GM19324 (cell line): ENCODE data around the gene NLRP3.

Experiments
- ATAC-seq: cut with Tn5 transposase; IDR thresholded peaks from one replicate; pipeline ENCODE4 v1.9.1; 2021; ENCODE audit warnings: mild to moderate bottlenecking, moderate library complexity; ENCODE audit not compliant: unreplicated experiment, low FRiP score

Gene NLRP3

DNA sequence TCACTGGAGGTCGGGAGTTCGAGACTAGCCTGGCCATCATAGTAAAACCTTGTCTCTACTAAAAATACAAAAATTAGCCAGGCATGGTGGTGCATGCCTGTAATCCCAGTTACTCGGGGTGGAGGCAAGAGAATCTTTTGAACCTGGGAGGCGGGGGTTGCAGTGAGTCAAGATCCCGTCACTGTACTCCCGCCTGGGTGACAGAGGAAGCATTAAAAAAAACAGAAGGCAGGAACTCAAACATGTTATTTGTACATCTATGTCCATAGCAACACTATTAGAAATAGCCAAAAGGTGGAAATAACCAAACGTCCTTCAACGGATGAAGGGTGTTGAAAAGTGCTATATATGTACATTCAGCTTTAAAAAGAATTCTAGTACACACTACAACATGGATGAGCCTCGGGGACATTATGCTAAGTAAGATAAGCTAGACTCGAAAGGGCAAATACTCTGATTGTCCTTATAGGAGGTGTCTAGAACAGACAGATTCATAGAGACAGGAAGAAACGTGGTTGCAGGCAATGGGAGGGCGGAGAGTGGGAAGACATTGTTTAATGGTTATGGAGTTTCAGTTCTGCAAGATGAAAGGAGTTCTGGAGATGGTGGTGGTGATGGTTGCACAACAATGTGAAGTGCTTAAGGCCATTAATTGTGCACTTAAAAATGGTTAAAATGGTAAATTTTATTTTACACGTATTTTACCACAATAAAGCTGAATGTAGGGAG is 19.2 kb downstream of the NLRP3 start:
- no peak for ATAC-seq

DNA sequence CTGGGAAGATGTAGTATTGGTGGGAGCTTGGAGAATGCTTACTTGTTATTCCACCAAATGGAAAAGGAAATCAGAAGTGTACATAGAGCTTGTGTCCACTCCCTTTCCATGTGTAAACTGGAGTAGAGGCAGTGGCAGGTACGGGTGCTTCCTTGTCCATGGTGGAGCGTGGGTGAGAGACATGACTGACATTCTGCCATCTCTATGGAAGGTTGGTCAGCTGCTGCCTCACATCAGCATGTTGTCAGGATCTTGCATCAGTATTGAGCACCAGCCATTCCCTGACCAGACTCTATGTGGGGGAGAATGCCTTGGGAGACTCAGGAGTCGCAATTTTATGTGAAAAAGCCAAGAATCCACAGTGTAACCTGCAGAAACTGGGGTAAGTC is 19.8 kb downstream of the NLRP3 start:
- ATAC-seq: no peak

DNA sequence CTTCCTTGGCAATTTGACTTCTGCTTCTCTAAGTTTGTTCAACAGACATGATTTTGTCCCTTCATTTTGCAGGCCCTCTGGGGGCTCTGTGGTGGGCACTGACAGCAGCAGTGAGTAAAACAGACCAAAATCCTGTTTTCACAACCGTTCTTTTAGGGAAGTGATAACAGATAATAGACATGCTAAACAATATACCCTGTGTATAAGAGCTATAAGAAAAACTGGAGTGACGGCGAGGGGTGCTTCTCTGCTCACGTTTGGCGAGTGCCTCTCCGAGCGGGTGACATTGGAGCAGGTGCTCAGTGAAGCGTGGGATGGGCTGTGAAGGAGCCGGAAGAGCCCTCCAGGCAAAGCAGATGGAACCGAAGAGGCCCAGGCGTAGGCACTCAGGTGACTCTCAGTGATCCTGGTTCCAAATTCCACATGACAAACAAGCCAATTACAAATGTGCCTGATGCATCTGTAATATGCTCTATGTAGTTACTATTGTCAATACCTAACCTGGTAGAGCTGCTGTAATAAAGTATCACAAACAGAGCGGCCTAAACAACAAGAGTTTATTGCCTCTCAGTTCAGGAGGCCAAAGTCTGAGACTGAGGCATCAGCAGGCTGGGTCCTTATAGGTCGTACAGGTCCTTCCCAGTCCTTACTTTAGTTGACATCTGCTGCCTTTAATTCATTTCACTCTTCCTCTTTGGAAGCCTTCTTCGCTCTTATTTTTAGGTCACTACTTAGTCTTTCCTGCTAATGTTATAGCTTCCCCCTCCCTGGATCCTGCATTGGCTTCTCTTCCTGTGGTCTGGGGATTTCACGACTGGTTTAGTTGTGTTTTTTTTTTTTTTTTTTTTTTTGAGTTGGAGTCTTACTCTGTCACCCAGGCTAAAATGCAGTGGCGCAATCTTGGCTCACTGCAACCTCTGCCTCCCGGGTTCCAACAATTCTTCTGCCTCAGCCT is 21.9 kb downstream of the NLRP3 start:
- no peak for ATAC-seq

DNA sequence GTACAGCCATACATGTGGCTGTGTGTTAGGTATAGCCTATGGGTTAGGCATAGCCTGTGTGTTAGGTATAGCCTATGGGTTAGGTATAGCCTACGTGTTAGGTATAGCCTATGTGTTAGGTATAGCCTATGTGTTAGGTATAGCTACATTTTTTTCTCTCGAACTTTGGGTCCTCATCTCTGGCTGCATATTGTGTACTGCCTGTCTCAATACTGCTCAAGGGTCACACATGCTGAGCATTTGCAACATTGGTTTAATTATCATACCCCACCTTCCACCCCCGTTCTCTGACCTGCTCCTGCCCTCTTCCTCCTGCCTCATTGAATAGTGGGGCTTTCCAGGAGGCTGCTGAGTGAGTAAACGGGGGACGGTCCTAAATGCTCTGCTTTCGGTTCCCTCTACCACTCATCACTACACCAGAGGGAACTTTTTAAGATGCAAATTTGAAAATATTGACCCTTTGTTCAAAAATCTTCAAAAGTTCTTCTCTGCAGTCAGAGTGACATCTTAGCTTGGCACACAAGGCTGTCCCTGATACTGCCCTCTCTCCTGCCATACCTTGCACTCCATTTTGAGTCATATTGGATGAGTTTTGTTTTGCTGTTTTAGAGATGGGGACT is 24.1 kb downstream of the NLRP3 start:
- ATAC-seq: peak; percentile 97

DNA sequence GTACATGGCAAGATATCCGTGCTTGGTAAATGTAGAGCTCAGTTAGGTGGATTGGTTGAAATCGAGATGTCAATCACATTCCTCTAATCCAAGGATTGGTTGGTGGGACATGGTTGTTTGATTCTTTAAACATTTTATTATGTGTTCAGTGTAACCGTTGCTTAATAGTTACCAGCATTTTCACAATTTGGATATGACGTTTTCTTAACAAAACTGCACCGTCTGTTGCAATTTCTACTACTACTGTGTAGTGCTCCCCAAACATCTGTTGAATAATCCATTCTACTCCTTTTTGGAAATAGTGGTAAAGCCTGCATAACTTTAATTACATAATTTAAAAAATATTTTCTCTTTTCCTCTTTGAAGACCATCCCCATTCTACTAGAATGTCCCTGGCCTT is 25.6 kb downstream of the NLRP3 start:
- no peak for ATAC-seq

DNA sequence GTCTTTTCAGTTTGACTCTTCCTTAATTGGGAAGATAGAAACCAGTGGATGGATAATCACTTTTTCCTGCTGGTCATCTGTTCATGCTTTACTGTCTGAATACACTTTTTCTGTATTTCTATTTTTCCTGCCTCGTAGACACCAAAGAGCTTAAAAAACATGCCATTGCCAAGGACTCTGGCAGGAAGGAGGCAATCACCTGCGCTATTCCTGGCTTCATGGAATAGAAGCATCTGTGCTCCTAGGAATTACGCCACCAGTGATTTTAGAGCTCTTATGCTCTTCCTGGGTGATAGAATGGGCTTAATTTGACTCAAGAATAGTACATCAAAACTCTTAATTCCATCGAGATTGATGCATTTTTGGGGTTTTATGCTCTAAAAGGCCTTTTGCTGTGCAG is 26.2 kb downstream of the NLRP3 start:
- ATAC-seq: no peak

DNA sequence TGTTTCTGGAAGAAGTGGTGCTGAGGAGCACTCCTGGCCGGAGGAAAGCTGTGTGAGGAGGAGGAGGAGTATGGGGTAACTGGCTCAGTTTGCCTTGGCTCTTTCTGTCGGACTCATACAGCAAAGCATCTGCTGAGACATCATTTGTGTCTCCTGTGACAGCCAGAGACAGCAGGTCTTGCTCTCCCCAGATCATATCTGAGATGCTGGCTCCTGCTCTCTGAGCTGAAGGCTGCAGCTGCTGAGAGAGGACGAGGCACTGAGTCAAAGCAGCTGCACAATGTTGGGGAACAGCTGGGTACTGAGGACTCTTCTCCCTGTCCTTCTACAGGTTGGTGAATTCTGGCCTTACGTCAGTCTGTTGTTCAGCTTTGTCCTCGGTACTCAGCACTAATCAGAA is 27.7 kb downstream of the NLRP3 start:
- ATAC-seq: no peak

DNA sequence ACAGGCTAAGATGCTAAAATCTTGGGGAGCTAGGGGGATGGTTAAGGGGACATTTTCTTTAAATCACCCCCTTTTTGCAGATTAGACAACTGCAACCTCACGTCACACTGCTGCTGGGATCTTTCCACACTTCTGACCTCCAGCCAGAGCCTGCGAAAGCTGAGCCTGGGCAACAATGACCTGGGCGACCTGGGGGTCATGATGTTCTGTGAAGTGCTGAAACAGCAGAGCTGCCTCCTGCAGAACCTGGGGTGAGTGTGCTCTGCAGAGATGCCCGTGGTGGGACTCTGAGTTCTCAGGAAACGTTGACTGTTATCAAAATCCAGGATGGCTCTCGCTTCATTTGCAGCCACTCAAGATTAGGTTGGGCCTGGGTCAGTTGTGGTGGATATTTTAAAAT is 28.6 kb downstream of the NLRP3 start:
- no peak for ATAC-seq

DNA sequence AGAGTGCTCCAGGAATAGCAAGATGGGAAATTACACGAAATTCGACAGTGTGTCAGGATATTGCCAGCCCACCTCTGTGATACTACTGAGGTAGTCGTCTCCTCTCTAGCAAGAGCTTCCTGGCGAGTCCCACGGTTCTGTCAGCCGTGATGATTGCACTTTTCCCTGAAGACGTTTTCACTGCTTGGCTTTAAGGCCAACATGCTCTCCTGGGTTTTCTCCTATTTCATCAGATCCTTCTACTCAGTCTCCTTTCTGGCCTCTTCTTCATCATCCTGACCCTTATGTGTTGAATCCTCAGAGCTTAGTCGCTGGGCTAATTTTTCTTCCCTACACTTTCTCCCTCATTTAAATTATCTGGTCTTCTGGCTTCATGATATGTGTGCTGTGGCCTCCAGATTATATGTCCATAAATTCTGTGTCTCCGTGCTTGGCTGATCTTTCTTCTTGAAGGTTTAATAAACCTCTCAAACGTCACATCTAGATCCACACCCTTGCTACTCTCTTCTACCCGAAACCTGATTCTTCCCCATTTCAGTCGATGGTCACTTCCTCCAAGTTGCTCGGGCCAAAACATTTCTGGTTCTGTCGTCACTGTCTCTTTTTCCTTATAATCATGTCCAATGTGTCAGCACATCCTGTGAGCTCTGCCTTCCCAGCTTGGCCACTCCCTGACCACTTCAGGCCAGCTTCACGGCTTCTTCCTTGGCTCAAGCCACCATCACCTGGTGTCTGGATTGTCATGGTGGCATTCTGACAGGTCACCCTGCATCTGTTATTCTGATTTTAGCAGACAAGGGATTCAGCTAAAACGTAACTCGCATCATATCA is 29.8 kb downstream of the NLRP3 start:
- no peak for ATAC-seq

DNA sequence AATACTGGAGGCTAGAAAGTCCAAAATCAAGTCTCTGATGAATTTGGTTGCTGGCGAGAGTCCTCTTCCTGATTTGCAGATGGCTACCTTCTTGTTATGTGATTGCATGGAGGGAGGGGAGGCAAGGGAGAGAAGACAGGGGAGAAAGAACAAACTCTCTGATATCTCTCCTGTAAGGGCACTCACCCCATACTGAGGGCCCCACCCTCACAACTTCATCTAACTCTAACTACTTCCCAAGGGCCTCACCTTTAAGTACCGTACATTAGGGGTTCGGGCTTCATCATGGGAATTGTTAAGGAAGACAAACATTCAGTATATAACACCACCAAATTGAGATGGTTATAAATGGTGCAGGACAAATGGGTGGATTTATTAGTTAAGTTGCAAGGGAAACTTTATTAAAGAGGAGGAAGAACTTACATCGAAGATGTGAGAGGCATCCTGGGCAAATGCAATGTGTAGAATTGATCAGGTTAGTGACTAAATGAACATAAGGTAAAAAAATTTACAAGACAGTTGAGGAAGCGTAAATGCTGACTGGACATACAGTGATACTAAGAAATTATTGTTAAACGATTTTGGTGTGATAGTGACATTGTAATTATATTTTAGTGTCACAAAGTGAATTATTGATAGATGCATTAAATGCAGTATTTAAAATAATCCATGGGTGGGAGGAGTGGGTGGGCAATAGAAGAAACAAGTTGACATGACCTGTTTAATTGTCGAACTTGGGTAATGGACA is 31.4 kb downstream of the NLRP3 start:
- no peak for ATAC-seq

DNA sequence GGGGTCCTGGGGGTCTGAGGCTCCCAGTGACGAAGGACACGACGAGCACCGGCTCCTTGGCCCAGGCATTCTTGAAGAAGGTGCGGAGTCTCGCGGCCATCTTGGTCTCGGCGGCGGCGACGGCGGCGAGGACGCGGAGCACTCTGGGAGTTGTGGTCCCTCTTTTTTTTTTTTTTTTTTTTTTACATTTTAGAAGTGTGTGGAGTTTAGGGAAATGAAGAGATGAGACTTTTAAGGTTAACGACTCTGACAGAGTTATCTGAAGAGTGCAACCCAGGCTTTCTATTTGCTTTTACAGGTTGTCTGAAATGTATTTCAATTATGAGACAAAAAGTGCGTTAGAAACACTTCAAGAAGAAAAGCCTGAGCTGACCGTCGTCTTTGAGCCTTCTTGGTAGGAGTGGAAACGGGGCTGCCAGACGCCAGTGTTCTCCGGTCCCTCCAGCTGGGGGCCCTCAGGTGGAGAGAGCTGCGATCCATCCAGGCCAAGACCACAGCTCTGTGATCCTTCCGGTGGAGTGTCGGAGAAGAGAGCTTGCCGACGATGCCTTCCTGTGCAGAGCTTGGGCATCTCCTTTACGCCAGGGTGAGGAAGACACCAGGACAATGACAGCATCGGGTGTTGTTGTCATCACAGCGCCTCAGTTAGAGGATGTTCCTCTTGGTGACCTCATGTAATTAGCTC is 32.3 kb downstream of the NLRP3 start:
- ATAC-seq: no peak

DNA sequence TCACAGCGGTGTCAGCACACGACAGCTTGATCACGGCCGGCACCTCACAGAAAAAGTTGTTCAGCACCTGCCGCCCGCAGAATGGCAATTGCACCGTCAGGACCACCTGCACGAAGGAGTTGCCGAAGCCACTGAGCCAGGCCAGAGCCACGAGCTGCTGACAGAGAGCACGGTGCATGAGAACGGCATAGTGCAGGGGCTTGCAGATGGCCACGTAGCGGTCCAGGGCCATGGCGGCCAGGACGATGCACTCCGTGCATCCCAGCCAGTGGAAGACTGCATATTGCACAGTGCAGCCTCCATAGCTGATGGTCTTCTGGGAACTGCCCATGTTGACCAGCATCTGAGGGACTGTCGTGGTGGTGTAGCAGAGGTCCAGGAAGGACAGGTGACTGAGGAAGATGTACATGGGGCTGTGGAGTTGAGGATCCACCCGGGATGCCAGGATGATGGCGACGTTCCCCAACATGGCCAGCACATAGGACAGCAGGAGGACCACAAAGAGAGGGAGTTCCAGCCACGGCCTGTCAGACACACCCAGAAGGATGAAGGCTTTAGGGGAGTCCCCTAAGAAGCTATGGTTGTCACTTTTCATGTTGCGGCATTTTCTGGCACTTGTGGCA is 35.5 kb downstream of the NLRP3 start:
- ATAC-seq: no peak

DNA sequence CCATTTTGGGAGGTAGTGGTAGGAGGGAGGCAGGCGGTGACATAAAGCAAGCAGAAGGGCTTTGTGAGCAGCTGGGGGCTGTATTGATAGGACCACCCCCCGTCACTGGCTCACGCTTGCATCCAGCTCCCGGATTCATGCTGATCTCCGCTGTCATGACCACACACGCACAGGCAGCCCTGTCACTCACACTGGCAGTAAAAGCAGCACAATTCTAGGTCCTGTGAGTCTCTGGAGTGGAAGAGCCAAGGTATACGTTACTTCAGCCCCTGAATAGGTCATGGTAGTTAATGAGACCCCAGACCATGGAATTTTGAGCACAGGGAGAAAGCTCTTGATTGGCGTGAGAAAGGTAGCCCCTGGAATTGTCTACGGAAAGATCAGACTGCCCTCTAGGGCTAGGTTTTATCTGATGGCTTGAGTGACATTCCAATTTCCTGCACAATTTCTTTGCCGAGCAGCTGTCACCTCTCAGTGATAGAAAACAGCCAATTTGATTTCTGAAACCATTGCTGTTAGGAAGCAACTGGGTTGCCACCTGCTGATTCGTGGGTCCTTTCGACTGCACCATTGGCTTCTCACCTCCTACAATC is 36.6 kb downstream of the NLRP3 start:
- ATAC-seq: no peak

DNA sequence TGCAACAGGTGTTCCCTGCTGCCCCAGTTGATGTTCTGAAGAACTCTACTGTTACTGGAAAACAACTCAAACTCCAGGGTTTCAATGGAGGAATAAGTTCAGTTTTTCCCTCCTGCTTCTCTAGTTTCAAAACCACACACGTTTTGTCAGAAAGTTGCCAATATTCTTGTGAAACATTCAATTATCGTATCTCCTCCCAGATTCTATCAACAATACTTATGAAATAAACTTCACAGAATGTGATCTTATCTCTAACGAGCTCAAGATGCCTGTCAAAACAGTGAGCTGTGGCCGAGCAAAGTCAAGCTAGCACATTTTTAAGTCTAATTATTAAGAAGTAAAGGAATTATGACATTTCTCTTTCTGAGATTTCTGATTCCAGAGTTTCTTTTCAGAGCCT is 37.3 kb downstream of the NLRP3 start:
- no peak for ATAC-seq

DNA sequence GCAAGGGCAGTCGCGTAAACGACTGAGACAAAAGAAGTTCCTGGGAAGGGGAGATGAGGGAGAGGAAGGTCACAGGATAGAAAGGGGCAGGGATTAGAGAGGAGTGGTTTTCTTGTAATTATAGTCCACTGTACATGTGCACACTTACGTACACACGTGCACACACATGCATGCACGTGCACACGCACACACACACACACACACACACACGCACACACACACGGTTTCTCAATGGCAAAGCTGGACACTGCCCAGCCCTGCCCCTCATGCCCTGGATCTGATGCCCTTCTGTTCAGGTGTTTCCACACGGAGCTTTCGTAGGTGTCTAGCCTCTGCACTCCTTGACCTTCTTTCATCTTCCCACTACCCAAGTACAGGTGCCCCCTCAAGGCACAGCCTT is 38.0 kb downstream of the NLRP3 start:
- ATAC-seq: no peak

DNA sequence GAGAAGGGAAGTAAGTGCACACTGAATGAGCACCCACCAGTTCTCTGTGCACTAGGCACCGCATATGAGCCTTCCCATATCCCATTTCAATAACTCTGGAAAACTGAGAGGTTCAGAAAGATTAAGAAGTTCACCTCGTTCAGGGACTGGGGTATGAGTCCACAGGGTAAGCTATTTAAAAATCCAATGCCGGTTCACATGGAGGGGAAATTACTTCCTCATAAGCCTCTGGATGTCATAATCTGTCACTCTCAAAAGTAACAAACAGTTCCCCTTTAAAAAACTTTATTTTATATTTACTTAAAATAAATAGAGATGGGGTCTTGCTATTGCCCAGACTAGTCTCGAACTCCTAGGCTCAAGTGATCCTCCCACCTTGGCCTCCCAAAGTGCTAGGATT is 40.0 kb downstream of the NLRP3 start:
- no peak for ATAC-seq

DNA sequence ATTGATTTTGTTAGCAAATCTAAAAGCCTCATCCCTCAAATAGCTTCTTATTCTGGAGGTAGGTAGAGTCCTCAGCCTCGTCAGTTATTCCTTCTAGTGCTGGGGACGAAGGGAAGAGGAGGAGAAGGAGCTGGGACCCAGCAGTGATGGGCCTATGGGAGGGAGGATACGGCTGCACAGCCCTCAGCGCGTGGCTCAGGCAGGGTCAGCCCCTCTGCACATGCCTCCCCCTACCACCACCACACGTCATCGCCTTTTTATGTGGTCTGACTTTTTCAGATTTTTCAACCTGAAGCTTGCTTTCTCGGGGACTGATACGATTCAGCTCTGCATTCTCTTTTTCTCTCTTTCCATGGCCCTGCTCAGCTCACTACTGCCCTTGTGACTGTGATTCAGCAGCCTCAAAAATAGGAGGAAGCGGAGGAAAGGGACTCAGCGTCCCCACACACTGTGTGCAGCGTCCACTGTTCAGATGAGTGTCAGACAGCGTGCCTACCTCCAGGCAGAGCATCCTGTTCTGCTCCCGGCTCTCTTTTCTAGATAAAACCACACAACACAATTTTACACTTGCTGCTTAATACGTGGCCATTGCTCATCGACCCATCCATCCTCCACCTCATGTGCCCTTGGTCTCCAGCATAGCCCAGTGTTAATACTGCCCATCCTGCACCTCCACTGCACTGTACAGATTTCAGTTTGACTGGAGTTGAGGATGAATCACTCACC is 41.1 kb downstream of the NLRP3 start:
- ATAC-seq: no peak

DNA sequence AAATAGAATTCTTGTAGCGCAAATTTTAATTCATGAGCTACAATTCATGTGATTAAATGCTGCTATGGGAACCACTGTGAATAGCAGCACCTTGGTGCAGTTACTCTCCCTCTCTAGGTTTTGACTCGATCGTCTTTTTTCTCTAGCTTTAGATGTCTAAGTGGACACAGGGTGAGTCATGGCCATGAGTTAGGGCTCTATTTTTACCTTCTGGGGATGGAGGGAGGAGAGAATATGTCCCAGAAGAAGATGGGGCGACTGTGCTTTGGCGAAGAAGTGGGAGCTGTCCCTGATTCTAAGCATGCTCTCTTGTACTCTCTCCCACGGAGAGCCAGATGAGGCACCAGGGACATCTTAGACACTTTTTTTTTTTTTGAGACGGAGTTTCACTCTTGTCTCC is 43.5 kb downstream of the NLRP3 start:
- ATAC-seq: no peak
